ENCODE measurements around the gene TNS3. TPM values are rescaled to one million over a fixed set of nuclear protein-coding genes. Genes with fewer than 3 reads are reported as not detected.

TNS3 gene
- total RNA-seq, 1 experiment from 2014 or later: 533 TPM

GRCh38 chr7:47300472-47301104 is 281.3 kb downstream of the TNS3 start:
- Histone ChIP-seq H3K27me3 (ENCODE audit: control insufficient read depth, insufficient read depth, low read length) (no peaks in the 10 kb centered on the region), H3K9me3 (ENCODE audit: control insufficient read depth, insufficient read depth, low read depth, low read length) (no peaks in the 10 kb centered on the region), H3K36me3 (ENCODE audit: control insufficient read depth, insufficient read depth, low read length) (peaks cover 68% of the 10 kb centered on the region), H3K4me1 (ENCODE audit: control insufficient read depth, insufficient read depth, low read length) (peaks cover 9% of the 10 kb centered on the region), H3K27ac (ENCODE audit: low read length) (no peak overlapping the region), H3K4me3 (ENCODE audit: low read depth in 2 of 2, low read length in 2 of 2) (no peak overlapping the region)
- in situ Hi-C loops (cut with HindIII; ENCODE audit: low pct_unique_long_range_greater_than_20kb, low sequenced_read_pairs) (no loop called here), intact Hi-C loops (cut with micrococcal nuclease; ENCODE audit: unreplicated experiment) (no loop called here)
- no peak for DNase-seq (ENCODE audit: low read depth, low spot score)
- TF ChIP-seq SIN3A (IDR thresholded peaks at IDR 0.05; ENCODE audit: borderline replicate concordance, insufficient read depth, low read depth, low read length) (no peak), POLR2AphosphoS5 (IDR thresholded peaks at IDR 0.05; ENCODE audit: low read depth, low read length) (no peak), TCF7L2 (IDR thresholded peaks at IDR 0.05; ENCODE audit: low read depth, low read length) (no peak), REST (IDR thresholded peaks at IDR 0.05; ENCODE audit: insufficient read depth in 1 of 2, low read depth in 2 of 2, low read length in 1 of 2) (no peak)
- TF ChIP-seq, protein P1, sequence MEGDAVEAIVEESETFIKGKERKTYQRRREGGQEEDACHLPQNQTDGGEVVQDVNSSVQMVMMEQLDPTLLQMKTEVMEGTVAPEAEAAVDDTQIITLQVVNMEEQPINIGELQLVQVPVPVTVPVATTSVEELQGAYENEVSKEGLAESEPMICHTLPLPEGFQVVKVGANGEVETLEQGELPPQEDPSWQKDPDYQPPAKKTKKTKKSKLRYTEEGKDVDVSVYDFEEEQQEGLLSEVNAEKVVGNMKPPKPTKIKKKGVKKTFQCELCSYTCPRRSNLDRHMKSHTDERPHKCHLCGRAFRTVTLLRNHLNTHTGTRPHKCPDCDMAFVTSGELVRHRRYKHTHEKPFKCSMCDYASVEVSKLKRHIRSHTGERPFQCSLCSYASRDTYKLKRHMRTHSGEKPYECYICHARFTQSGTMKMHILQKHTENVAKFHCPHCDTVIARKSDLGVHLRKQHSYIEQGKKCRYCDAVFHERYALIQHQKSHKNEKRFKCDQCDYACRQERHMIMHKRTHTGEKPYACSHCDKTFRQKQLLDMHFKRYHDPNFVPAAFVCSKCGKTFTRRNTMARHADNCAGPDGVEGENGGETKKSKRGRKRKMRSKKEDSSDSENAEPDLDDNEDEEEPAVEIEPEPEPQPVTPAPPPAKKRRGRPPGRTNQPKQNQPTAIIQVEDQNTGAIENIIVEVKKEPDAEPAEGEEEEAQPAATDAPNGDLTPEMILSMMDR (IDR thresholded peaks at IDR 0.05): no peak
- CTCF ChIA-PET: no interaction called here
- ATAC-seq: no peak
- no TSS peak for BruUV-seq (replicated peaks)
- POLR2A ChIA-PET: no interaction called here

- BruUV-seq (replicated peaks): TSS peak; percentile 22
- in situ Hi-C loops (cut with HindIII; ENCODE audit: low pct_unique_long_range_greater_than_20kb, low sequenced_read_pairs): no loop called here
- CTCF ChIA-PET: no interaction called here
Measured at GRCh38 chr7:47299496-47299895, 282.4 kb downstream of the TNS3 start.

More at GRCh38 chr7:47299496-47299895, 282.4 kb downstream of the TNS3 start:
- Histone ChIP-seq H3K9me3 (ENCODE audit: control insufficient read depth, insufficient read depth, low read depth, low read length) (no peaks in the 10 kb centered on the region), H3K4me3 (ENCODE audit: low read depth in 2 of 2, low read length in 2 of 2) (no peak overlapping the region), H3K4me1 (ENCODE audit: control insufficient read depth, insufficient read depth, low read length) (peaks cover 11% of the 10 kb centered on the region), H3K27me3 (ENCODE audit: control insufficient read depth, insufficient read depth, low read length) (no peaks in the 10 kb centered on the region), H3K36me3 (ENCODE audit: control insufficient read depth, insufficient read depth, low read length) (peaks cover 71% of the 10 kb centered on the region), H3K27ac (ENCODE audit: low read length) (no peak overlapping the region)
- no peak for TF ChIP-seq POLR2AphosphoS5 (IDR thresholded peaks at IDR 0.05; ENCODE audit: low read depth, low read length)
- no peak for TF ChIP-seq REST (IDR thresholded peaks at IDR 0.05; ENCODE audit: insufficient read depth in 1 of 2, low read depth in 2 of 2, low read length in 1 of 2)
- no peak for TF ChIP-seq TCF7L2 (IDR thresholded peaks at IDR 0.05; ENCODE audit: low read depth, low read length)
- TF ChIP-seq, protein P1 (IDR thresholded peaks at IDR 0.05): no peak
- TF ChIP-seq SIN3A (IDR thresholded peaks at IDR 0.05; ENCODE audit: borderline replicate concordance, insufficient read depth, low read depth, low read length): no peak
- POLR2A ChIA-PET: no interaction called here
- intact Hi-C loops (cut with micrococcal nuclease; ENCODE audit: unreplicated experiment): no loop called here
- ATAC-seq: no peak
- no peak for DNase-seq (ENCODE audit: low read depth, low spot score)
